ENCODE measurements around the gene CST7. TPM values are rescaled to one million over a fixed set of nuclear protein-coding genes. Genes with fewer than 3 reads are reported as not detected.
"Not testable (repeated sequence)": the region's sequence is repeated elsewhere in the genome, so short reads cannot be mapped to it uniquely, and the experiment has no call there.

Gene CST7
- polyA plus RNA-seq, 4 donors = 0.89 to 4.9 (median 2.8) TPM

- no peak for DNase-seq
- Histone ChIP-seq H3K27me3 (ENCODE audit: control insufficient read depth in 3 of 3, insufficient read depth in 3 of 3, low read length in 3 of 3) (no peaks in the 10 kb centered on the region), H3K4me3 (ENCODE audit: low read depth in 1 of 3, low read length in 3 of 3) (no peak overlapping the region), H3K27ac (ENCODE audit: low read depth in 1 of 3, low read length in 2 of 3) (no peak overlapping the region), H3K36me3 (ENCODE audit: control insufficient read depth in 3 of 3, insufficient read depth in 2 of 3, low read depth in 1 of 3, low read length in 3 of 3) (no peaks in the 10 kb centered on the region), H3K9me3 (ENCODE audit: control insufficient read depth in 2 of 2, insufficient read depth in 1 of 2, low read depth in 1 of 2, low read length in 1 of 2) (peaks cover 0 to 30% of the 10 kb centered on the region in 2 donors), H3K4me1 (ENCODE audit: control insufficient read depth in 3 of 3, insufficient read depth in 2 of 3, low read depth in 1 of 3, low read length in 2 of 3) (peaks cover 0 to 7% (median 1%) of the 10 kb centered on the region in 3 donors)
- WGBS, 3 donors = 64 to 79% (median 71%) methylated on average over 4 of the region's 4 CpGs
- no peak for FAIRE-seq
Observed at GRCh38 chr20:24939036-24939435, 10.0 kb upstream of the CST7 start.

- WGBS, 3 donors = 79 to 90% (median 81%) methylated on average over 6 of the region's 6 CpGs
- no peak overlapping the region for H3K27ac ChIP-seq (ENCODE audit: low read depth in 1 of 3, low read length in 2 of 3)
- no peaks in the 10 kb centered on the region for H3K36me3 ChIP-seq (ENCODE audit: control insufficient read depth in 3 of 3, insufficient read depth in 2 of 3, low read depth in 1 of 3, low read length in 3 of 3)
- H3K4me1 ChIP-seq (ENCODE audit: control insufficient read depth in 3 of 3, insufficient read depth in 2 of 3, low read depth in 1 of 3, low read length in 2 of 3) = no peaks in the 10 kb centered on the region
- FAIRE-seq = no peak
- H3K4me3 ChIP-seq (ENCODE audit: low read depth in 1 of 3, low read length in 3 of 3) = no peak overlapping the region
- no peak for DNase-seq
- H3K27me3 ChIP-seq (ENCODE audit: control insufficient read depth in 3 of 3, insufficient read depth in 3 of 3, low read length in 3 of 3) = no peaks in the 10 kb centered on the region
- H3K9me3 ChIP-seq (ENCODE audit: control insufficient read depth in 2 of 2, insufficient read depth in 1 of 2, low read depth in 1 of 2, low read length in 1 of 2) = peaks cover 0 to 20% of the 10 kb centered on the region in 2 donors
Observed at GRCh38 chr20:24942679-24943078, 6.4 kb upstream of the CST7 start.

- no peak overlapping the region for H3K27ac ChIP-seq (ENCODE audit: low read depth in 1 of 3, low read length in 2 of 3)
- H3K4me3 ChIP-seq (ENCODE audit: low read depth in 1 of 3, low read length in 3 of 3) = no peak overlapping the region
- H3K9me3 ChIP-seq (ENCODE audit: control insufficient read depth in 2 of 2, insufficient read depth in 1 of 2, low read depth in 1 of 2, low read length in 1 of 2) = peaks cover 0 to 20% of the 10 kb centered on the region in 2 donors
- DNase-seq = no peak
- H3K4me1 ChIP-seq (ENCODE audit: control insufficient read depth in 3 of 3, insufficient read depth in 2 of 3, low read depth in 1 of 3, low read length in 2 of 3) = no peaks in the 10 kb centered on the region
- no peaks in the 10 kb centered on the region for H3K27me3 ChIP-seq (ENCODE audit: control insufficient read depth in 3 of 3, insufficient read depth in 3 of 3, low read length in 3 of 3)
- 93 to 100% (median 93%) methylated on average over 4 of the region's 4 CpGs for WGBS, 3 donors
- FAIRE-seq = no peak
- H3K36me3 ChIP-seq (ENCODE audit: control insufficient read depth in 3 of 3, insufficient read depth in 2 of 3, low read depth in 1 of 3, low read length in 3 of 3) = no peaks in the 10 kb centered on the region
Observed at GRCh38 chr20:24943196-24943595, 5.9 kb upstream of the CST7 start.

GRCh38 chr20:24943731-24944130 lies 5.3 kb upstream of the CST7 start:
- FAIRE-seq (no peak), DNase-seq (no peak)
- Histone ChIP-seq H3K27me3 (ENCODE audit: control insufficient read depth in 3 of 3, insufficient read depth in 3 of 3, low read length in 3 of 3) (no peaks in the 10 kb centered on the region), H3K9me3 (ENCODE audit: control insufficient read depth in 2 of 2, insufficient read depth in 1 of 2, low read depth in 1 of 2, low read length in 1 of 2) (peaks cover 0 to 20% of the 10 kb centered on the region in 2 donors), H3K4me1 (ENCODE audit: control insufficient read depth in 3 of 3, insufficient read depth in 2 of 3, low read depth in 1 of 3, low read length in 2 of 3) (no peaks in the 10 kb centered on the region), H3K27ac (ENCODE audit: low read depth in 1 of 3, low read length in 2 of 3) (no peak overlapping the region), H3K36me3 (ENCODE audit: control insufficient read depth in 3 of 3, insufficient read depth in 2 of 3, low read depth in 1 of 3, low read length in 3 of 3) (no peaks in the 10 kb centered on the region), H3K4me3 (ENCODE audit: low read depth in 1 of 3, low read length in 3 of 3) (no peak overlapping the region)
- WGBS, 3 donors = 60 to 68% (median 67%) methylated on average over 3 of the region's 3 CpGs

- not testable (repeated sequence) for H3K27ac ChIP-seq (ENCODE audit: low read depth in 1 of 3, low read length in 2 of 3); FAIRE-seq; H3K27me3 ChIP-seq (ENCODE audit: control insufficient read depth in 3 of 3, insufficient read depth in 3 of 3, low read length in 3 of 3); H3K36me3 ChIP-seq (ENCODE audit: control insufficient read depth in 3 of 3, insufficient read depth in 2 of 3, low read depth in 1 of 3, low read length in 3 of 3); H3K4me3 ChIP-seq (ENCODE audit: low read depth in 1 of 3, low read length in 3 of 3); H3K9me3 ChIP-seq (ENCODE audit: control insufficient read depth in 2 of 2, insufficient read depth in 1 of 2, low read depth in 1 of 2, low read length in 1 of 2); H3K4me1 ChIP-seq (ENCODE audit: control insufficient read depth in 3 of 3, insufficient read depth in 2 of 3, low read depth in 1 of 3, low read length in 2 of 3); DNase-seq
- WGBS, 3 donors = 86 to 92% (median 90%) methylated on average over 1 of the region's 1 CpG
Observed at GRCh38 chr20:24946376-24946775, 2.7 kb upstream of the CST7 start.

GRCh38 chr20:24948396-24948938 lies 602 bp upstream of the CST7 start:
- 54 to 82% (median 68%) methylated on average over 4 of the region's 4 CpGs for WGBS, 3 donors
- H3K27me3 ChIP-seq (ENCODE audit: control insufficient read depth in 3 of 3, insufficient read depth in 3 of 3, low read length in 3 of 3); H3K9me3 ChIP-seq (ENCODE audit: control insufficient read depth in 2 of 2, insufficient read depth in 1 of 2, low read depth in 1 of 2, low read length in 1 of 2); FAIRE-seq; H3K27ac ChIP-seq (ENCODE audit: low read depth in 1 of 3, low read length in 2 of 3); DNase-seq; H3K36me3 ChIP-seq (ENCODE audit: control insufficient read depth in 3 of 3, insufficient read depth in 2 of 3, low read depth in 1 of 3, low read length in 3 of 3); H3K4me1 ChIP-seq (ENCODE audit: control insufficient read depth in 3 of 3, insufficient read depth in 2 of 3, low read depth in 1 of 3, low read length in 2 of 3); H3K4me3 ChIP-seq (ENCODE audit: low read depth in 1 of 3, low read length in 3 of 3): not testable (repeated sequence)

GRCh38 chr20:24949756-24950127 lies 673 bp downstream of the CST7 start:
- H3K36me3 ChIP-seq (ENCODE audit: control insufficient read depth in 3 of 3, insufficient read depth in 2 of 3, low read depth in 1 of 3, low read length in 3 of 3) = no peaks in the 10 kb centered on the region

GRCh38 chr20:24950128-24950835 lies 1.2 kb downstream of the CST7 start:
- H3K4me3 ChIP-seq (ENCODE audit: low read depth in 1 of 3, low read length in 3 of 3) = peak overlapping the region in 1 of 3 donors; percentile 51

More at GRCh38 chr20:24949756-24950127, 673 bp downstream of the CST7 start:
- Histone ChIP-seq H3K9me3 (ENCODE audit: control insufficient read depth in 2 of 2, insufficient read depth in 1 of 2, low read depth in 1 of 2, low read length in 1 of 2) (no peaks in the 10 kb centered on the region), H3K4me1 (ENCODE audit: control insufficient read depth in 3 of 3, insufficient read depth in 2 of 3, low read depth in 1 of 3, low read length in 2 of 3) (no peaks in the 10 kb centered on the region), H3K27ac (ENCODE audit: low read depth in 1 of 3, low read length in 2 of 3) (peak overlapping the region in 2 of 3 donors; percentile 65 to 84), H3K4me3 (ENCODE audit: low read depth in 1 of 3, low read length in 3 of 3) (peak overlapping the region in 1 of 3 donors; percentile 51), H3K27me3 (ENCODE audit: control insufficient read depth in 3 of 3, insufficient read depth in 3 of 3, low read length in 3 of 3) (no peaks in the 10 kb centered on the region)
- 44 to 66% (median 62%) methylated on average over 6 of the region's 6 CpGs for WGBS, 3 donors
- no peak for DNase-seq
- FAIRE-seq = no peak

More at GRCh38 chr20:24950128-24950835, 1.2 kb downstream of the CST7 start:
- Histone ChIP-seq H3K9me3 (ENCODE audit: control insufficient read depth in 2 of 2, insufficient read depth in 1 of 2, low read depth in 1 of 2, low read length in 1 of 2) (no peaks in the 10 kb centered on the region), H3K4me1 (ENCODE audit: control insufficient read depth in 3 of 3, insufficient read depth in 2 of 3, low read depth in 1 of 3, low read length in 2 of 3) (no peaks in the 10 kb centered on the region), H3K27me3 (ENCODE audit: control insufficient read depth in 3 of 3, insufficient read depth in 3 of 3, low read length in 3 of 3) (no peaks in the 10 kb centered on the region), H3K36me3 (ENCODE audit: control insufficient read depth in 3 of 3, insufficient read depth in 2 of 3, low read depth in 1 of 3, low read length in 3 of 3) (no peaks in the 10 kb centered on the region), H3K27ac (ENCODE audit: low read depth in 1 of 3, low read length in 2 of 3) (peak overlapping the region in 2 of 3 donors; percentile 65 to 84)
- 74 to 83% (median 81%) methylated on average over 11 to 12 of the region's 12 CpGs for WGBS, 3 donors
- no peak for FAIRE-seq
- no peak for DNase-seq

Data from small intestine (tissue), 7 donors.